Measurements from ENCODE around the gene PKIG. TPM values are rescaled to one million over a fixed set of nuclear protein-coding genes. Genes with fewer than 3 reads are reported as not detected.

PKIG gene
- total RNA-seq, 1 donor from 2014 or later = 42.0 TPM

DNA sequence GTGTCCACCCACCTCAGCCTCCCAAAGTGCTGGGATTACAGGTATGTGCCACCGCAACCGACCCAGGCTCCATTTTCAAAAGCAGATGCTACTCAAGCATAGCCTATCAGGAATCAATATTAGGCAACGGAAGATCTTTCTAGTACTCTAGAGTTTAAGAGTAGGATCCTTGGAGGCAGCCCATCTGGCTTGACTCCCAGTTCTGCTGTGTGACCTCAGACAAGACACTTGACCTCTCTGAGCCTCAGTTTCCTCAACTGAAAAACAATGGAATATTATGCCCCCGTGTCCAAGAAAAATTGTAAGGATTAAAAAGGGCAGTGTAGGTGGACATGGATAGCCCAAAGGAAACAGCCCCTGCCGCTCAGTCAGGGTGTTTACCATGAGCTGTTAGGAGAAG lies 54.7 kb downstream of the PKIG start:
- H3K4me3 Mint-ChIP-seq (ENCODE audit: unreplicated experiment) = no peak overlapping the region
- H3K36me3 Mint-ChIP-seq (ENCODE audit: unreplicated experiment) = peaks cover 8% of the 10 kb centered on the region
- peaks cover 2% of the 10 kb centered on the region for H3K9me3 Mint-ChIP-seq (ENCODE audit: unreplicated experiment)
- TF ChIP-seq, protein P1, sequence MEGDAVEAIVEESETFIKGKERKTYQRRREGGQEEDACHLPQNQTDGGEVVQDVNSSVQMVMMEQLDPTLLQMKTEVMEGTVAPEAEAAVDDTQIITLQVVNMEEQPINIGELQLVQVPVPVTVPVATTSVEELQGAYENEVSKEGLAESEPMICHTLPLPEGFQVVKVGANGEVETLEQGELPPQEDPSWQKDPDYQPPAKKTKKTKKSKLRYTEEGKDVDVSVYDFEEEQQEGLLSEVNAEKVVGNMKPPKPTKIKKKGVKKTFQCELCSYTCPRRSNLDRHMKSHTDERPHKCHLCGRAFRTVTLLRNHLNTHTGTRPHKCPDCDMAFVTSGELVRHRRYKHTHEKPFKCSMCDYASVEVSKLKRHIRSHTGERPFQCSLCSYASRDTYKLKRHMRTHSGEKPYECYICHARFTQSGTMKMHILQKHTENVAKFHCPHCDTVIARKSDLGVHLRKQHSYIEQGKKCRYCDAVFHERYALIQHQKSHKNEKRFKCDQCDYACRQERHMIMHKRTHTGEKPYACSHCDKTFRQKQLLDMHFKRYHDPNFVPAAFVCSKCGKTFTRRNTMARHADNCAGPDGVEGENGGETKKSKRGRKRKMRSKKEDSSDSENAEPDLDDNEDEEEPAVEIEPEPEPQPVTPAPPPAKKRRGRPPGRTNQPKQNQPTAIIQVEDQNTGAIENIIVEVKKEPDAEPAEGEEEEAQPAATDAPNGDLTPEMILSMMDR (IDR thresholded peaks at IDR 0.05; ENCODE audit: partially characterized antibody, unreplicated experiment) = no peak
- H3K4me1 Mint-ChIP-seq (ENCODE audit: low read depth, unreplicated experiment) = peaks cover 3% of the 10 kb centered on the region
- DNase-seq = no peak
- H3K27me3 Mint-ChIP-seq (ENCODE audit: unreplicated experiment) = peaks cover 5% of the 10 kb centered on the region
- H3K27ac Mint-ChIP-seq (ENCODE audit: unreplicated experiment) = no peak overlapping the region

DNA sequence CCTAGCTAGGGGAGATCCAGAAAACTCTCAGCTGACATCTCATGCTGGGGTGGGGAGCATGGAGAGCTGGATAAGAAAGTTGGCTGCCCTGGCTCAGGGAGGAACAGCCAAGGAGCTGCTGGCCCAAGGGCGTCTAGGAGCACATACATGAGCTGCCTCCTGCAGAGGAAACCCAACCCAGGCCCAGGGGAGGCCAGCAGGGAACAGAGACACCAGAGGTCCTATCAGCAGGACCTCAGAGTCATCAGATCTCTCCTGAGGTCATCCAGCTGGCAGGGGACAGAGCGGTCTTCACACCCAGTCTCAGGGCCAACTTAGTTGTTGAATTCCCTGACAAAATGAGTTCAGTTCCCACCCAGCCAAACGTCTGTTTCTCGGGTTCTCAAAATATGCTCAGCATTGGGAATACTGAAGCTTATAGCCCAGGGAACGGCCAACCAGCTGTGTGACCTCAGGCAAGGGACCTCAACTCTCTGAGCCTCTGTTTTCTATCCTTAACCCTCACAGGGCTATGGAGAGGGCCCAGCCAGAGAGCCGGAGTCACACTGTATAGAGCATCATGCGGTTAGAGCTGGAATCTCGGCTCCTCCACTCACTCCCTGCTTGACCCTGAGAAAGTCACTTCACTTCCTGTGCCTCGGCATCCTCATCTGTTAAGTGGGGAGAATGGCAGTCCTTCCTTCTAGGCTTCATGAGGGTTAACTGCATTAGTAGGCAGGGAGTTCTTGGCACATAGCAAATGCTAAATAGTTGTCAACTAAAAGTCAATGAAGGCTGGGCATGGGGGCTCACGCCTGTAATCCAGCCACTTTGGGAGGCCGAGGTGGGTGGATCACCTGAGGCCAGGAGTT lies 55.4 kb downstream of the PKIG start:
- Mint-ChIP-seq H3K4me1 (ENCODE audit: low read depth, unreplicated experiment) (no peaks in the 10 kb centered on the region), H3K27ac (ENCODE audit: unreplicated experiment) (no peak overlapping the region), H3K9me3 (ENCODE audit: unreplicated experiment) (peaks cover 2% of the 10 kb centered on the region), H3K36me3 (ENCODE audit: unreplicated experiment) (peaks cover 8% of the 10 kb centered on the region), H3K4me3 (ENCODE audit: unreplicated experiment) (no peak overlapping the region), H3K27me3 (ENCODE audit: unreplicated experiment) (peaks cover 5% of the 10 kb centered on the region)
- no peak for DNase-seq
- TF ChIP-seq, protein P1 (IDR thresholded peaks at IDR 0.05; ENCODE audit: partially characterized antibody, unreplicated experiment) = no peak

DNA sequence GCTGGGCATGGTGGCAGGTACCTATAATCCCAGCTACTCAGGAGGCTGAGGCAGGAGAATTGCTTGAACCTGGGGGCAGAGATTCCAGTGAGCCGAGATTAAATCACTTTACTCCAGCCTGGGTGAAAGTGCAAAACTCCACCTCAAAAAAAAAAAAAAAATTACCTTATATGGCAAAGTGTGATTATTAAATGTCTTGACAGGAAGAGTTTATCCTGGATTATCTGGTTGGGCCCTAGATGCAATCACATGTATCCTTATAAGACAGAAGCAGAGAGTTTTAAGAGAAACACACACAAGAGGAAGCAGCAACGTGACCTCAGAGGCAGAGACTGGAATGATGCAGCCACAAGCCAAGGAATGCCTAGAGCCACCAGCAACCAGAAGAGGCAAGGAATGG lies 58.1 kb downstream of the PKIG start:
- Mint-ChIP-seq H3K4me3 (ENCODE audit: unreplicated experiment) (no peak overlapping the region), H3K4me1 (ENCODE audit: low read depth, unreplicated experiment) (no peaks in the 10 kb centered on the region), H3K9me3 (ENCODE audit: unreplicated experiment) (peaks cover 2% of the 10 kb centered on the region), H3K36me3 (ENCODE audit: unreplicated experiment) (peaks cover 8% of the 10 kb centered on the region), H3K27me3 (ENCODE audit: unreplicated experiment) (peaks cover 5% of the 10 kb centered on the region), H3K27ac (ENCODE audit: unreplicated experiment) (no peak overlapping the region)
- TF ChIP-seq, protein P1 (IDR thresholded peaks at IDR 0.05; ENCODE audit: partially characterized antibody, unreplicated experiment) = no peak
- DNase-seq = no peak

DNA sequence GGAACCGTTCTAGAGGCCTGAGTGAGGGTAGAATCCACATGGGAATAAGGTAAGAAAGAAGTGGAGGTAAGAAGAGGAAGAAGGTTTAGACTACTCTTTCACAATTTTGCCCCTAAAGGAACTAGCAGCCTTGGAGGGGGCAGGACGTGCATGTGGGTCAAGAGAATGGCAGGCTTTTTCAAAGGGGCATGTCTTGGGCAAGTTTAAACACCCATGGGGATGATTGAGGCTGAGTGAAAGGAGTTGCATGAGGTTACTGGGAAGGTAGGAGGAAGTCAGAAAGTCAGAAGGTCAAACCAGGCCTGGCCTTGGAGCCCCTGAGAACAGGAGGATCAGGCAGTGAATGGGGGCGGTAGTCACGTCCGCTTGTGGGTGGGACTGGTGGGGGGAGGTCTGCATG lies 58.9 kb downstream of the PKIG start:
- Mint-ChIP-seq H3K4me1 (ENCODE audit: low read depth, unreplicated experiment) (no peaks in the 10 kb centered on the region), H3K9me3 (ENCODE audit: unreplicated experiment) (peaks cover 2% of the 10 kb centered on the region), H3K4me3 (ENCODE audit: unreplicated experiment) (no peak overlapping the region), H3K27ac (ENCODE audit: unreplicated experiment) (no peak overlapping the region), H3K27me3 (ENCODE audit: unreplicated experiment) (peaks cover 7% of the 10 kb centered on the region), H3K36me3 (ENCODE audit: unreplicated experiment) (peaks cover 8% of the 10 kb centered on the region)
- TF ChIP-seq, protein P1 (IDR thresholded peaks at IDR 0.05; ENCODE audit: partially characterized antibody, unreplicated experiment) = no peak
- no peak for DNase-seq

Data from glutamatergic neuron (in vitro differentiated cells).